B cell (primary cell): ENCODE data around the gene TBC1D17. TPM values are rescaled to one million over a fixed set of nuclear protein-coding genes. Genes with fewer than 3 reads are reported as not detected.

ENCODE experiments used
- ATAC-seq: fragments of 200-7000 bp; cut with Tn5 transposase; one replicate; pipeline ENCODE4 v1.10.0; 2021; ENCODE audit warnings: low read depth, mild to moderate bottlenecking, moderate number of reproducible peaks, moderate library complexity
- CTCF ChIA-PET: fragments of 350-600 bp; sonication (Branson Sonifier 250); formaldehyde crosslinking; loops from one replicate; lab custom pipeline; 2021; ENCODE audit warnings: antibody characterized with exemption, inconsistent platforms; lab: Charles Lee
- POLR2A ChIA-PET: fragments of 350-600 bp; sonication (Branson Sonifier 250); formaldehyde crosslinking; loops from one replicate; lab custom pipeline; 2021; ENCODE audit warnings: antibody characterized with exemption; lab: Charles Lee
- DNase-seq: peaks from one replicate; pipeline ENCODE4 v3.0.0; 2013
- H2AFZ ChIP-seq: 2 replicates; pipeline ENCODE4 v1.6.1; 2012; ENCODE audit warnings: mild to moderate bottlenecking, low read depth, low read length; ENCODE audit not compliant: insufficient read depth, poor library complexity, severe bottlenecking
- H3K27ac ChIP-seq, 2 donors: 1 replicate in 1 of 2; 2 replicates in 1 of 2; pipeline ENCODE4 v1.5.1; 2012 to 2013; ENCODE audit warnings: low read length in 2 of 2, mild to moderate bottlenecking in 2 of 2, moderate library complexity in 1 of 2
- H3K27me3 ChIP-seq, 4 experiments: fragments of 200-600 bp in 1 of 4; sonication (generic) in 1 of 4; replicated peaks in 1 of 4; 1 replicate in 2 of 4; 2 replicates in 2 of 4; pipeline versions ENCODE4 v1.6.1 to v1.7.0; 2013 to 2016; ENCODE audit warnings: low read length in 3 of 4, mild to moderate bottlenecking in 2 of 4, mixed read lengths in 1 of 4, moderate library complexity in 1 of 4; ENCODE audit not compliant: insufficient read depth in 4 of 4, control insufficient read depth in 3 of 4; ENCODE audit errors: control extremely low read depth in 1 of 4
- H3K36me3 ChIP-seq, 2 experiments: replicated peaks in 1 of 2; 1 replicate in 1 of 2; 2 replicates in 1 of 2; pipeline versions ENCODE4 v1.6.1 to v1.7.1; 2013; ENCODE audit warnings: low read length in 1 of 2; ENCODE audit not compliant: insufficient read depth in 2 of 2, control insufficient read depth in 1 of 2; ENCODE audit errors: control extremely low read depth in 1 of 2, extremely low read depth in 1 of 2
- H3K4me1 ChIP-seq, 2 donors: fragments of 200-600 bp in 1 of 2; sonication (generic) in 1 of 2; 1 replicate in 1 of 2; 2 replicates in 1 of 2; pipeline versions ENCODE4 v1.5.1 to v1.6.1; 2013 to 2017; ENCODE audit warnings: low read length in 2 of 2; ENCODE audit not compliant: control insufficient read depth in 2 of 2, insufficient read depth in 2 of 2
- H3K4me2 ChIP-seq: replicated peaks from 2 replicates; pipeline ENCODE3; 2012; ENCODE audit warnings: mild to moderate bottlenecking, low read depth, low read length; ENCODE audit not compliant: poor library complexity, severe bottlenecking
- H3K4me3 ChIP-seq, 5 experiments: fragments of 200-600 bp in 1 of 5; sonication (generic) in 1 of 5; 1 replicate in 3 of 5; 2 replicates in 2 of 5; pipeline versions ENCODE4 v1.5.1 to v1.7.0; 2011 to 2016; ENCODE audit warnings: low read length in 4 of 5, mild to moderate bottlenecking in 4 of 5, low read depth in 2 of 5, control low read depth in 1 of 5, moderate library complexity in 1 of 5; ENCODE audit not compliant: insufficient read depth in 1 of 5; ENCODE audit errors: control extremely low read depth in 1 of 5, extremely low read depth in 1 of 5
- H3K79me2 ChIP-seq: fragments of 200-600 bp; sonication (generic); one replicate; pipeline ENCODE4 v1.6.0; 2016; ENCODE audit warnings: low read length; ENCODE audit not compliant: control insufficient read depth, insufficient read depth
- H3K9ac ChIP-seq: fragments of 200-600 bp; sonication (generic); 2 replicates; pipeline ENCODE4 v1.6.1; 2017; ENCODE audit warnings: mild to moderate bottlenecking, low read length, moderate library complexity
- H3K9me3 ChIP-seq, 3 donors: one replicate each; pipeline versions ENCODE4 v1.6.1 to v1.7.1; 2013; ENCODE audit warnings: low read length in 2 of 3; ENCODE audit not compliant: control insufficient read depth in 2 of 3, insufficient read depth in 1 of 3; ENCODE audit errors: control extremely low read depth in 1 of 3
- H4K20me1 ChIP-seq: 2 replicates; pipeline ENCODE4 v1.6.0; 2012; ENCODE audit warnings: mild to moderate bottlenecking, low read length; ENCODE audit not compliant: insufficient read depth, control insufficient read depth, poor library complexity, severe bottlenecking
- H3K27ac Mint-ChIP-seq: one replicate; pipeline ENCODE4 v1.8.0; 2021; ENCODE audit warnings: mixed read lengths
- H3K27me3 Mint-ChIP-seq: one replicate; pipeline ENCODE4 v1.8.0; 2021; ENCODE audit warnings: mixed read lengths
- H3K4me1 Mint-ChIP-seq: one replicate; pipeline ENCODE4 v1.8.0; 2021; ENCODE audit warnings: mixed read lengths
- H3K4me3 Mint-ChIP-seq: one replicate; pipeline ENCODE4 v1.8.0; 2021; ENCODE audit warnings: mixed read lengths
- H3K9me3 Mint-ChIP-seq: one replicate; pipeline ENCODE4 v1.8.0; 2022; ENCODE audit warnings: mixed read lengths; ENCODE audit not compliant: insufficient read depth
- CTCF ChIP-seq: fragments of 200-600 bp; IDR thresholded peaks from one replicate; pipeline ENCODE4 v1.8.0; 2022; ENCODE audit warnings: antibody characterized with exemption, mild to moderate bottlenecking
- EZH2 ChIP-seq: IDR thresholded peaks from 2 replicates; pipeline ENCODE4 v1.6.1; 2012; ENCODE audit warnings: borderline replicate concordance, low read depth, mild to moderate bottlenecking, moderate library complexity, low read length; ENCODE audit not compliant: insufficient read depth, poor library complexity, severe bottlenecking
- WGBS: methylation state at CpG from one replicate; pipeline ENCODE4 v1.1.5; 2013; ENCODE audit warnings: missing lambda C conversion rate; ENCODE audit not compliant: insufficient coverage; 5-methylcytosine and 5-hydroxymethylcytosine counted together
- intact Hi-C: fragments of 100-400 bp; cut with micrococcal nuclease; formaldehyde crosslinking; loops from one replicate; pipeline ENCODE4 v1.10.0; 2022
- polyA plus RNA-seq: library from polyadenylated mRNA; depleted of rRNA; stranded (reverse); fragments of >200 nt; gene quantifications from 2 replicates; pipeline ENCODE4 v1.2.3, GENCODE V29; 2012
- total RNA-seq, 2 donors: library from RNA; stranded (reverse); fragments of 120-200 nt in 1 of 2; gene quantifications; 1 replicate in 1 of 2; 2 replicates in 1 of 2; pipeline versions ENCODE4 v1.2.3 to v1.2.4, GENCODE V29; 2013 to 2022

The TBC1D17 gene
- total and polyA plus RNA-seq, 2 donors (not counting 1 experiment from before 2014, with no cell fraction given): 85.7 to 98.7 TPM

DNA sequence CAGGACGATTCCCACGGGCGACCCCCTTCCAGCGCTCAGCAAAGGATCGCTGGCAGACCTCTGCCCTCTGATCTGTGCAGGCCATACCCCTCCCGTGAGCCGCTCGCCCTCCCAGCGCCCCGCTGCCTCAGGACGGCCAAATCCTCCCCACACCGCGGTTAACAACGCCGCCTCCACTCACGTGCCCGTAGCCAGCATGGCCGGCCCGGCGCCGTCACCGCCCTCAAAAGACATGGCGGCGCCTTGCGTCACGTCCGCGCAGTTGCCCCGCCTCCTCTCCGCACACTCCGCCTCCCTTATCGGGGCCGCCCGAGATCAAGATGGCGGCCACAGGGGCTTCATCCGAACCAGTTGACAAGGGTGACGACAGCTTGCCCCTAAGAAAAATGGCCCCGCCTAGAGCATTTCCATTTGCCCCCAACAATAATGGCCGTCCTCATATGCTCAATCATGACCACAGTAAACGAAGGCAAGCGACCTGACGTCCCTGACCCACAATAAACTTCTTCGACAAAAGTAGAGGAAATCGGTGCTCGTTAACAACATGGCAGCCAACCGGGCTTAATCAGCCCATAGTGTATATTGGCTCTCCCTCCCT lies 981 bp upstream of the TBC1D17 start:
- peak overlapping the region; percentile 85 to 96 (median 95) for H3K4me3 ChIP-seq
- under 1% methylated on average over 46 of the region's 46 CpGs for WGBS
- peak; percentile 56 for ATAC-seq
- ChIA-PET POLR2A (interaction anchor here (0.6 to 2.6 kb wide), 21 partner anchors 8 to 1257 kb away, joined by 3 to 30 read pairs (median 6); partner anchors contain the start of genes AP2A1, ATF5, FUZ and IL4I1), CTCF (interaction anchor here (0.6 to 1.5 kb wide), 6 partner anchors 17 to 109 kb away, joined by 3 to 4 read pairs (median 3); partner anchors contain the start of genes FUZ and NUP62)
- Mint-ChIP-seq H3K27ac (no peak overlapping the region), H3K4me3 (no peak overlapping the region), H3K27me3 (no peaks in the 10 kb centered on the region), H3K4me1 (peaks cover 25% of the 10 kb centered on the region), H3K9me3 (no peaks in the 10 kb centered on the region)
- DNase-seq: peak; percentile 100
- peak overlapping the region; percentile 94 to 98 for H3K27ac ChIP-seq
- H4K20me1 ChIP-seq: peaks cover 33% of the 10 kb centered on the region
- H3K79me2 ChIP-seq: peaks cover 36% of the 10 kb centered on the region
- peak overlapping the region; percentile 99 for H3K9ac ChIP-seq
- peak overlapping the region; percentile 83 for H2AFZ ChIP-seq
- H3K36me3 ChIP-seq: peaks cover 0 to 29% of the 10 kb centered on the region in 2 experiments
- H3K4me1 ChIP-seq: peaks cover 12 to 20% of the 10 kb centered on the region in 2 donors
- H3K4me2 ChIP-seq: peak overlapping the region; percentile 93
- H3K9me3 ChIP-seq: no peaks in the 10 kb centered on the region
- TF ChIP-seq CTCF (no peak), EZH2 (no peak)
- intact Hi-C loops: loop anchor here (1.0 to 2.0 kb wide), 11 partner anchors 7 to 1004 kb away; partner anchors contain the start of genes ATF5, FUZ, NUP62 and PPP1R15A
- no peaks in the 10 kb centered on the region for H3K27me3 ChIP-seq
